GM13976 (cell line): ENCODE data around the gene TFEC.
"Not testable (repeated sequence)": the region's sequence is repeated elsewhere in the genome, so short reads cannot be mapped to it uniquely, and the experiment has no call there.

Experiments
- DNase-seq: peaks from one replicate; pipeline ENCODE4 v3.0.0; 2012; ENCODE audit warnings: low spot score
- in situ Hi-C: fragments of 300-500 bp; cut with MboI; formaldehyde crosslinking; loops from one replicate; pipeline ENCODE4 v1.12.0; 2022; ENCODE audit warnings: low sequenced_read_pairs, mixed read lengths, inconsistent platforms; ENCODE audit not compliant: unreplicated experiment
- TF ChIP-seq, protein P1 (sequence below): IDR thresholded peaks from 2 replicates; pipeline ENCODE4 v1.5.1; 2012; ENCODE audit warnings: borderline replicate concordance, mild to moderate bottlenecking; ENCODE audit not compliant: insufficient read depth; ENCODE audit errors: extremely low read depth, missing control alignments, control extremely low read depth

The TFEC gene

DNA sequence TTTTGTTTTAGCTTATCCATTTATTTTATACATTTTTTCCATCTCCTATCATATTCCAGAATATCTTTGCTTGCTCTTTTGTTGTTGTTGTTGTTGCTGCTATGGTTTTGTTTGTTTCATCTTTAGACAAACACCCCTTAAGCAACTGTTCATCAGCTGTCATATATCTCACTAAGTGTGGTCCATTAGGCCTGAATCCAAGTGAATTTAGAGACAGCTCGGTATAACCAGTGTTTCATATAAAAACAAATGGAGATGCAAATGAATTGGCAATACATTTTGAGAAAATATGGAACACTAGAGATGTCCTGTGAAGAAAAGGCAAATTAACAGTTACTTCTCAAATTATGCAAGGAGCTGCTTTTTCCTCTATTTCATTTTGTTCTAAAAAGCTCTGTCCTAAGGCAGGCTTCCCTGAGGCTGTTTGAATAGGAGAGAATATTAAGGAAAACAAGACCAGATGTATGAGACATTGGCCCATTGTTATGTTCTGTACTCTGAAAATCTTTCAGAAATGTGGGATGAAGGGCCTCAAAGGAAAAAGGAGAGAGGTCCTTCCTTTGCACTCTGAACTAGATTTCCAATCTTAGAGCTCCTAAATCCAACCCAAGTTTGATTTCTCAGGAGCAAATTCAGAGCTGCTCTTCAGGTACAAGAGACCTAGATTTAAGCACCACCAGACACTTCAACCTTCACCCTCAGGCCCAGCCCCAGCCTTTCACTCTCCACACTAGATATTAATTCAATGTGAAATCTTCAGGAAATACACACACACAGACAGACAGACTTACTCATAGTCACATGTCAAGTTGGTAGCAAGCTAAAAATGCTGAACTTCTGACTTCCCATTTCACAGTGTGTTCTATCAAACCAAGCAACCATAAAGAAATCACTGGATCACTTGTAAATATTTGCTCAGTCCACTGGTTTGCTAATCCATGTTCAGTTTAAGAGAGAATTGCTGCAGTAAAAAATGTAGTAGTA is 5.4 kb downstream of the TFEC start:
- TF ChIP-seq, protein P1, sequence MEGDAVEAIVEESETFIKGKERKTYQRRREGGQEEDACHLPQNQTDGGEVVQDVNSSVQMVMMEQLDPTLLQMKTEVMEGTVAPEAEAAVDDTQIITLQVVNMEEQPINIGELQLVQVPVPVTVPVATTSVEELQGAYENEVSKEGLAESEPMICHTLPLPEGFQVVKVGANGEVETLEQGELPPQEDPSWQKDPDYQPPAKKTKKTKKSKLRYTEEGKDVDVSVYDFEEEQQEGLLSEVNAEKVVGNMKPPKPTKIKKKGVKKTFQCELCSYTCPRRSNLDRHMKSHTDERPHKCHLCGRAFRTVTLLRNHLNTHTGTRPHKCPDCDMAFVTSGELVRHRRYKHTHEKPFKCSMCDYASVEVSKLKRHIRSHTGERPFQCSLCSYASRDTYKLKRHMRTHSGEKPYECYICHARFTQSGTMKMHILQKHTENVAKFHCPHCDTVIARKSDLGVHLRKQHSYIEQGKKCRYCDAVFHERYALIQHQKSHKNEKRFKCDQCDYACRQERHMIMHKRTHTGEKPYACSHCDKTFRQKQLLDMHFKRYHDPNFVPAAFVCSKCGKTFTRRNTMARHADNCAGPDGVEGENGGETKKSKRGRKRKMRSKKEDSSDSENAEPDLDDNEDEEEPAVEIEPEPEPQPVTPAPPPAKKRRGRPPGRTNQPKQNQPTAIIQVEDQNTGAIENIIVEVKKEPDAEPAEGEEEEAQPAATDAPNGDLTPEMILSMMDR = no peak
- DNase-seq = no peak
- in situ Hi-C loops = no loop called here

DNA sequence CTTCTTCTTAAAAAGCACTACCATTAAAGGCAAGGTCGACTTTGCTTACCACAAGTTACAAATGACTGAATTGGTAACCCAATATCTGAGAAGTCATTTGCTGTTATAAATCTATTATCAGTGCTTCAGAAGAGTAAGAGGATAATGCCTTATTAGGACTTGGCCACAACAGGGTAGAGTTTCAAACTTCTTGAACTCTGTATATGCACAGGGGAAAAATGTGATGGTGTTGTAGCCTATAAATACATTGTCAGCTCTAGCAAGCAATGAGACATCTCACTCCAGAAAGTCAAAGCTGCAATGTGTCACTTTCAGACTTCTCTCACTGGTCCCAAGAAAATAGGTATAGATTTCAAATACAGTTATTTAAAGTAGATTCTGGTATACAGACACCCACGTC is 9.3 kb downstream of the TFEC start:
- in situ Hi-C loops = no loop called here
- DNase-seq = no peak
- TF ChIP-seq, protein P1 = no peak

DNA sequence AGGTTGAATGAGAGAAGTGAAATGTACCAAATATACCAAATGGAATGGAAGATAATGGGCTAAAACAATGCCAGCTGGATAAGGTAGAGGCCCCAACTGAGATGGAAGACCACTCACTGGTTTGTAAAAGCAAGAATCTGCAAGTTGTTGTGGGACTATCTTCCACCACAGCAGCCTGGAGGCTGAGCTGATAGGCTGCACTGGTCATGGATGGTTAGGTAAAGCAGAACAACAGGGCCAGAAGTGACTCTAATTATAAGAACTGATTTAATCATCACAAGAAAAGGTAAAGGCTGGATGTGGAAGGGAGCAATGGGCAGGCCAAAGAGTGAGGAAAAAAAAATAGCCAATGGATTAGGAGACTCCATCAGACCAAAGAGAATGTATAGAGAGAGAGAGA is 11.8 kb downstream of the TFEC start:
- in situ Hi-C loops = no loop called here
- no peak for DNase-seq
- TF ChIP-seq, protein P1 = no peak

DNA sequence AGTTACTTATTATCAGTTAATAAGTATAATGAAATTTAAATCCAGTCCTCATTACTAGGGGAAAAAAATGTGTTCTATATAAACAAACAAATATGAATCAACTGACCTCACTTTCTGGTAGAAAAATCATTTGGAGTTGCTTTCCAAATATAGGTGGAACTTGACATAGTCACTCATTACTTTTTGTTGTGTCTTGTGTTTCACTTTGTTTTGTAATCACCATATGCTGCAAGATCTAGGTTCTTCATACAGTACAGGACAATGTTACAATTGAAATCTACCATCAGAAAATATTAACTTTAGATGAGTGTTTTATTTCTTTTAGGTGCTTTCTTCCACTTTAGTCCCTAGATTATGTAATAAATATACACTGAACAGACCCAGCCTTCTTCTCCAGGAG is 16.9 kb downstream of the TFEC start:
- in situ Hi-C loops = no loop called here
- DNase-seq = no peak
- TF ChIP-seq, protein P1 = no peak

DNA sequence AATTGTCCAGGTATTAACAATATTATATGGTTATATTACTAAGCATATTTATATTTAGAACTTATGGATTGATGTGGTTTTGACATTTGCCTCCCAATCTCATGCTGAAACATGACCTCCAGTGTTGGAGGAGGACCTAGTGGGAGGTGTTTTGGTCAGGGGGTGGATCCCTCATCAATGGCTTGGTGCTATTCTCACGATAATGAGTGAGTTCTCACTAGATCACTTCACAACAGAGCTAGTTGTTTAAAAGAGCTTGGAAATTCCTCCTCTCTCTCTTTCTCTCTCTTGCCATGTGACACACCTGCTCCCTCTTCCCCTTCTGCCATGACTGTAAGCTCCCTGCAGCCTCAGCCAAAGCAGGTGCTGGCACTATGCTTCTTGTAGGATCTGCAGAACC is 19.0 kb downstream of the TFEC start:
- in situ Hi-C loops = no loop called here
- DNase-seq = no peak
- TF ChIP-seq, protein P1 = no peak

DNA sequence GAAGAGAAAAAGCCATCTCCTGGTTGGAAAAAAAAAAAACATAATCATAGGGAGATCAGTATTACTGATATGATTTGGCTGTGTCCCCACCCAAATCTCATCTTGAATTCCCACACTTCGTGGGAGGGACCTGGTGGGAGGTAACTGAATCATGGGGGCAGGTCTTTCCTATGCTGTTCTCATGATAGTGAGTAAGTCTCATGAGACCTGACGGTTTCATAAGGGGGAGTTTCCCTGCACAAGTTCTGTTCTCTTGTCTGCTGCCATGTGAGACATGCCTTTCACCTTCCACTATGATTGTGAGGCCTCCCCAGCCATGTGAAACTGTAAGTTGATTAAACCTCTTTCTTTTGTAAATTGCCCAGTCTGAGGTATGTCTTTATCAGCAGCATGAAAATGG is 25.8 kb downstream of the TFEC start:
- in situ Hi-C loops, DNase-seq: not testable (repeated sequence)

DNA sequence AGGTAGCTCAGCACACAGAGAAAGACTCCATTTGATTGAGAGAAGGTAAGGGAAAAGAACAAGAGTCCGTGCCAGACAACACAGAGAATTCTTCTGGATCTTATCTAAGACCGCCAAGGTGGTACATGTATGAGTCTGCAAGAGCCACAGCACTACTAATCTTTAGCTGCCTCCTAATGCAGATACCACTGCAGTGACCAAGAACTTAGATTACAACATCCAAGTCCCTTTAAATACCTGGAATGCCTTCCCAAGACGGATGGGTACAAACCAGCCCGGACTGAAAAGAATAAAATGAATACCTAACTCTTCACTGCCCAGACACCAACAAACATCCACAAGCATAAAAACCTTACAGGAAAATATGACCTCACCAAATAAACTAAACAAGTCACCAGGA is 33.3 kb downstream of the TFEC start:
- in situ Hi-C loops = no loop called here

More for the DNA sequence above, 33.3 kb downstream of the TFEC start:
- DNase-seq = no peak
- TF ChIP-seq, protein P1 = no peak
